Loucy (cell line): ENCODE data around the gene TMEM235.

Experiments
- CTCF ChIP-seq: fragments of 200-600 bp; sonication (generic); conservative IDR thresholded peaks from 2 replicates; pipeline ENCODE4 v1.5.1; 2014; ENCODE audit warnings: mild to moderate bottlenecking, antibody characterized with exemption, low read length
- EZH2phosphoT487 ChIP-seq: fragments of 200-600 bp; IDR thresholded peaks from 2 replicates; pipeline ENCODE4 v1.6.1; 2018; ENCODE audit warnings: antibody characterized with exemption, mild to moderate bottlenecking, moderate library complexity, borderline replicate concordance

GRCh38 chr17:78240012-78240655 lies 8.7 kb downstream of the TMEM235 start:
- TF ChIP-seq EZH2phosphoT487 (no peak), CTCF (no peak)
